ENCODE measurements around the gene CHKB. TPM values are rescaled to one million over a fixed set of nuclear protein-coding genes. Genes with fewer than 3 reads are reported as not detected.

Gene CHKB
- total RNA-seq, 4 donors from 2014 or later = 44.7 to 80.3 (median 51.3) TPM

DNA sequence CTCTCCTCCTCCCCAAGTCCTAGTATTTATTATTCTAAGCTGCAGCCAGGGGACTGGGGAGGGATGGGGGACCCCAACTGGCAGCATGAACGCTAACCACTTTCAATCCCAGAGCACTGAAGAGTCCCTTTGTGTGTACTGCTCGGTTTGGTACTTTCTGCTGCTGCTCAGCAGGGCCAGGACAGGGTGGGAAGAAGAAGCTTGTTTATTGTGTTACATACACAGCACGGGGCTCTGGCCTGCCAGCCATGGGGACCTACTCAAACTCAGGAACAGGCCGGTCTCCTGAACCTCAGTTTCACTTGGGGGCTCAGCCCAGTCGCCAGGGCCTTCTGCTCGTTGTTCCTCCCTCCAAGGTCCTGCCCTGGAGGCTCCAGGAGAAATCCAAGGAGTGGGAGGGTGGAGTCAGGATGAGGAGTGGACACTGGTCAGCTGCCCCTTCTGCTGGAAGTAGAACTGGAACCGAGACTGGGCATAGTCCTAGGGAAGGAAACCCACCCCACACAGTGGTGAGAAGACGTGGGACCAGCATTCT, 3.8 kb downstream of the CHKB start:
- TF ChIP-seq CTCF (IDR thresholded peaks at IDR 0.05; ENCODE audit: low read depth) = no peak

GRCh38 chr22:50577987-50578775, 4.5 kb downstream of the CHKB start, which contains the start of gene CPT1B:
TSS of gene CPT1B (minus strand) at chr22:50578427. CDS start at chr22:50577915, 512 bp downstream.
- no peak for TF ChIP-seq CTCF (IDR thresholded peaks at IDR 0.05; ENCODE audit: low read depth)

DNA sequence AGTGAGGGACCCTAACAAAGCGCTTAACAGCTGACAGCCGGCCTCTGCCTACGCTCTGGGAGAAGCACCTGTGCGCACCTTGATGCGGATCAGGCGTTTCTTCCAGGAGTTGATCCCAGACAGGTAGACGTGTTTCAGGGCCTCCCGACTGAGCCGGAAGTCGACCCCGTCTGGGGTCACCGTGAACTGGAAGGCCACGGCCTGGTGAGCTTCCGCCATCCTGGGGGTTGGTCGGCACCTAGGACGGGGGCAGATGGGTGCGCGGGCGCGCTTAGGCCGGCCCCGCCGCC, 5.0 kb downstream of the CHKB start:
- no peak for TF ChIP-seq CTCF (IDR thresholded peaks at IDR 0.05; ENCODE audit: low read depth)

- no peak for TF ChIP-seq CTCF (IDR thresholded peaks at IDR 0.05; ENCODE audit: low read depth)
Measured at GRCh38 chr22:50576806-50577696, 5.6 kb downstream of the CHKB start.

- no peak for TF ChIP-seq CTCF (IDR thresholded peaks at IDR 0.05; ENCODE audit: low read depth)
Measured at GRCh38 chr22:50576070-50576469, 6.6 kb downstream of the CHKB start.

GRCh38 chr22:50575426-50575941, 7.2 kb downstream of the CHKB start:
- TF ChIP-seq CTCF (IDR thresholded peaks at IDR 0.05; ENCODE audit: low read depth) = no peak

GRCh38 chr22:50574383-50574755, 8.3 kb downstream of the CHKB start:
- TF ChIP-seq CTCF (IDR thresholded peaks at IDR 0.05; ENCODE audit: low read depth) = no peak
